HG03575 (cell line): ENCODE results near the gene MPC2.

Experiments used
- ATAC-seq: cut with Tn5 transposase; IDR thresholded peaks from one replicate; pipeline ENCODE4 v1.9.1; 2021; ENCODE audit not compliant: unreplicated experiment, insufficient number of reproducible peaks, low FRiP score; ENCODE audit errors: extremely low read depth

The MPC2 gene

DNA sequence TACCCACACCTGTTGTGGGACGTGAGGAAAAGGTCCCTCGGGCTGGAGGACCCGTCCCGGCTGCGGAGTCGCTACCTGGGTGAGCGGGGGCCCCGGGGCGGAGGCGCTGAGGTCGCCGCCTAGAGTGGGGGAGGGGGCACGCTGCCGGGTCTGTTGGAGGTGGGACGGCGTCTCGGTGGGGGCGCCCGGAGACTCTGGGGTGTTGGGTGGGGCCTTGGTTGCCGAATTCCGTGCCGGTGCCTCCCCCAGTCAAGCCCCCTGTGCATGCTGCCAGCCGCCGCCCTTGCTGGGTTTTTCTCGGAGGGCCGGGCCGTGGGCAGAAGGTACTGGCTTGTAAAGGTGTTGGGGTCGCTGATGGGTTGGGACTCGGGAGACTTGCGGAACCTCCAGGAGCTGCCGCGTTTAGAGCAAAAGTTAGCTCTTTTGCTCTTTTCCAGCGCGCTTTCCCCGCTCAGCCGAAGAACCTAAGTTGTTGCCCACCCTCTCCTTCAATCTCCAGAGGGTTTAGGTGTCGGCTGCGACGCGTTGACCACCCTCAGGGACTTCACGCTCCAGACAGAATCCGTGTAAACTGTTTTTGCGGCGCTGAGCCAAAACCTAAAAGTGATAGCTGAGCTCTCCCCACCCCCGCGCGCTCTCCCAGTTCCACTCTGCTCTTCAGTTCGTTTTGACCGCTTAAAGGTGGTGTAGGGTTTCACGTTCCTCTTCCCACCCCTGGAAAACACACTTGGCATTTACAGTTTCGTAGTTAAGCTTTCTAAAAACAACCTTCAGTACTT, at the start of gene MPC2:
TSS of gene MPC2 (minus strand) at position 143 of the 779 bp plus-strand sequence. CDS start 1,231 bp downstream, outside the sequence.
- ATAC-seq, result no peak

DNA sequence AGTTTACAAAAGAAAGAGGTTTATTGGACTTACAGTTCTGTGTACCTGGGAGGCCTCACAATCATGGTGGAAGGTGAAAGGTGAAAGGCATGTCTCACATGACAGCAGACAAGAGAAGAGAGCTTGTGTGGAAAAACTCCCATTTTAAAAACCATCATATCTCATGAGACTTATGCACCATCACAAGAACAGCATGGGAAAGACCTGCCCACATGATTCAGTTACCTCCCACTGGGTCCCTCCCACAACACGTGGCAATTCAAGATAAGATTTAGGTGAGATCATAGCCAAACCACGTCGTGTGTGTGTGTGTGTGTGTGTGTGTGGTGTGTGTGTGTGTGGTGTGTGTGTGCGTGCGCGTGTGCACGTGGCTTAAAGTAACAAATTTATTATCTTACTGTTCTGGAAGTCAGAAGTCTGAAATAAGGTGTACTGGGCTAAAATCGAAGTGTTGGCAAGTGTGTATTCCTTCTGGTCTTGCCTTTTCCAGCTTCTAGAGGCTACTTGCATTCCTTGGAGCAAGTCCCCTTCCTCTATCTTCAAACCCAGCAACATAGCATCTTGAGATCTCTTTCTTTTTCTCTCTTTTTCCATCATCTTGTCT, 48.1 kb upstream of the MPC2 start:
- no peak for ATAC-seq

DNA sequence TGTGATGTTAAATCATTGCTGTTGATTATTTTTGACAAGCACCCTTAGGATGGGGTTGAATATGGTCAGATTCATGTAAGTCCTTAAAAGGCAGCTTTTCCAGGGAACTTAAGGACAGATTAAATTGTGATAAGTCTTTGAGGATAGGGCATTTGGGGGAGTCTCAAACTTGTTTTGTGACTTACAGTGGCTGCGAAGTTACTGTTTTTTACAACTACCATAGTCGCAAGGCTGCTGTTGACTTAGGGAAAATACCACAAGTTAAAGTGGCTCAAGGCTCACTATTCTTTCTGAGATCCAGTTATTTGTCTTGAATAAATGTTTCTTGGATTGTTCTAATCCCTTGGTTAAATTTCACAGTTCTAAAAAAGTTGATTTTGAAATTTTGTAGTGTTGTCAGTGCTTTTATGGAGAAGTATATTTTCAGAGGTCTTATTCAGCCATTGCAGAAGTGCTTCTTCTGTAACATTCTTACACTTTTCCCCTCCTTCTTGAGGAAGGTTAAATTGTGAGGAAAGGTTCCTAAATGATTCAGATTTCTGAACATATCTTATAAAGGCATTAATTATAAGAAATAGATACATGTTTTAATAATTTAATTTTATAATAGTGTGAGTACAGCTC, 47.0 kb upstream of the MPC2 start:
- ATAC-seq, result no peak

- no peak for ATAC-seq
Measured at GRCh38 chr1:167981933-167982332, 45.1 kb upstream of the MPC2 start.

GRCh38 chr1:167977245-167977644, 40.4 kb upstream of the MPC2 start:
- ATAC-seq, result no peak

DNA sequence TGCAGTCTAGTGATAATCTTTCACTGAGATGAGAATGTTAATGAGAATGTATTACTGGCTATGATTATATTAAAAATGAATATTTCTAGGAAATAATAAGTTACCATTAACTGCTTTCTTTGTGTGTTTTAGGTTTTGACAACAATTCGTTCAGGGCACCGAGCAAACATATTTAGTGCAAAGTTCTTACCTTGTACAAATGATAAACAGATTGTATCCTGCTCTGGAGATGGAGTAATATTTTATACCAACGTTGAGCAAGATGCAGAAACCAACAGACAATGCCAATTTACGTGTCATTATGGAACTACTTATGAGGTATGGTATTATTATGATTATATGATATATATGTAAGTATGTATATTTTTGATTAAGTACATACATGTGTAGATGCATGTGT, 37.8 kb upstream of the MPC2 start:
- ATAC-seq, result no peak

- ATAC-seq, result no peak
Measured at GRCh38 chr1:167973832-167974231, 37.0 kb upstream of the MPC2 start.

DNA sequence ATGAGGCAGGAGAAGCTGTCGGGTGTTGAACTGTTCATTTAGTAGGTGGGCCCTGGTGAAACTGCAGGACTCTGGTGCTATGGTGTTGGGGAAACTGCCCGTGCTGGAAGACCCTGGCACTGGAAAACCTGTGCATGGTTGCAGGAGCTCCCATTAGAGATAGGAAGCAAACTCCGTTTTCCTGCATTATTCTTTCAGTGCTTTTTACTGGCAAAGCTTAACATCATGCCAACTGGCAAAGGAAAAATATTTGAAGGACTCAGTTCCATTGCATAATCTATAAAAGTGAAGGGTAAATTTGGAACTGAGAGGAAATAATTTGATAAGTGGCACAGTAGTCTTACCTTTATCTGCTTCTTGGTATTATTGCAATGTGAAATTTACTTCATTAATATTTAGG, 31.7 kb upstream of the MPC2 start:
- no peak for ATAC-seq

- ATAC-seq, result no peak
Measured at GRCh38 chr1:167966050-167966449, 29.2 kb upstream of the MPC2 start.

DNA sequence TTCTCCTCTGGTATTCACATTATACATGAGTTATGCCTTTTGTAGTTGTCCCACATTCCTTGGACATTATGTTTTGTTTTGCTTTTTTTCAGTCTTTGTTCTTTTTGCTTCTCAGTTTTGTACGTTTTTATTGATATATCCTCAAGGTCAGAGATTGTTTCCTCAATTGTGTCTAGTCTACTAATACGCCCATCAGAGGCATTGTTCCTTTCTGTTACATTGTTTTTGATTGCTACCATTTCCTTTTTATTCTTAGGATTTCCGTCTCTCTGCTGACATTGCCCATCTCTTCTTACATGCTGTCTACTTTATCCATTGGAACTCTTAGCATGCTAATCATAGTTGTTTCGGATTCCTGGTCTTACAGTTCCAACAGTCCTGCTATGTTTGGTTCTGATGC, 27.8 kb upstream of the MPC2 start:
- ATAC-seq, result no peak

- ATAC-seq, result no peak
Measured at GRCh38 chr1:167957710-167958109, 20.8 kb upstream of the MPC2 start.

GRCh38 chr1:167955915-167956314, 19.0 kb upstream of the MPC2 start:
- no peak for ATAC-seq

- ATAC-seq, result no peak
Measured at GRCh38 chr1:167950569-167950968, 13.7 kb upstream of the MPC2 start.

- ATAC-seq, result no peak
Measured at GRCh38 chr1:167949785-167950184, 12.9 kb upstream of the MPC2 start.

GRCh38 chr1:167947733-167948132, 10.9 kb upstream of the MPC2 start:
- no peak for ATAC-seq

GRCh38 chr1:167943541-167943940, 6.7 kb upstream of the MPC2 start:
- ATAC-seq, result no peak

- ATAC-seq, result no peak
Measured at GRCh38 chr1:167940264-167940663, 3.4 kb upstream of the MPC2 start.

DNA sequence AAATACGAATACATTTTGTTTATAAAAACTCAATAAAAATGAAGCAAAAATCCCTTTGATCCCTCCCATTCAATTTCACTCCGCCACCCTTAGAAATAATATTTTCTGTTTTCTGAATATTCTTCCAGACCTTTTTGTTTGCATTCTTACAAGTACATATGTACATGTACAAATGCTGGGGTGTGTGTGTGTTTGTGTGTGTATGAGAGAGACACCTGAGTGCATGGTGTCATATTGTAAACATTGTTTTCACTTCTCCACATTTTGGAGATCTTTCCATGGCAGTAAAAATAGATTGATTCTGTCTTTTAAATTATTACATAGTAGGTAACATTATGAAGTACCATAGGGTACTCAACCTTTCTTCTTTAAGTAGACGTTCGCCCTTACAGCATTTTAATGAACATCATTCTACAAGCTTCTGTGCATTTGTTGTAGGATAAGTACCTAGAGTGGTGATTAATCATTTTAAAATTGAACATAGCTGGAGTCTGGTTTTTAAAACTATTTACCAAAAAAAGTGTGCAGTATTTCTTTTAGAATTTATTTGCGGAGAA, 1.3 kb upstream of the MPC2 start:
- no peak for ATAC-seq

DNA sequence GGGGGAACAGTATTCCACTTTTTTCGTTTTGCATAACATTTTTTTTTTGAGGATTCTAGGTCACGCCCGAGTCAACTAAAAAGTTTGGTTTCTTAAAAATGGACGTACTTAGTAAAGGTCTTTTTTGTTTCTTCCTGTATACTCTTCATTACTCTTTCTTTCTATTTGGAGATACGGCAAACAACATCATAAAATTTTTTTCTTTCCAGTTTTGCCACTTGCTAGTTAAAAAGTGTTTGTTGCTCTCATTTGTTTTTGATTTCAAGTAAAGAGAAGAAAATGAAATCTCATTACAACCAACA, 788 bp upstream of the MPC2 start:
- no peak for ATAC-seq
